Thyroid gland (tissue), 4 donors: ENCODE data around the gene YTHDC1.

ENCODE experiments used
- CTCF ChIP-seq, 6 experiments: fragments of 200-600 bp in 3 of 6; fragments of 450-650 bp in 3 of 6; sonication (generic) in 3 of 6; IDR thresholded peaks; one replicate each; pipeline ENCODE4 v1.5.1; 2016 to 2019; ENCODE audit warnings: antibody characterized with exemption in 6 of 6, mild to moderate bottlenecking in 2 of 6, inconsistent platforms in 1 of 6, moderate library complexity in 1 of 6
- POLR2A ChIP-seq, 2 donors: fragments of 450-650 bp; IDR thresholded peaks; one replicate each; pipeline ENCODE4 v1.6.1; 2017; ENCODE audit warnings: antibody characterized with exemption in 2 of 2, mild to moderate bottlenecking in 2 of 2, moderate library complexity in 1 of 2

DNA sequence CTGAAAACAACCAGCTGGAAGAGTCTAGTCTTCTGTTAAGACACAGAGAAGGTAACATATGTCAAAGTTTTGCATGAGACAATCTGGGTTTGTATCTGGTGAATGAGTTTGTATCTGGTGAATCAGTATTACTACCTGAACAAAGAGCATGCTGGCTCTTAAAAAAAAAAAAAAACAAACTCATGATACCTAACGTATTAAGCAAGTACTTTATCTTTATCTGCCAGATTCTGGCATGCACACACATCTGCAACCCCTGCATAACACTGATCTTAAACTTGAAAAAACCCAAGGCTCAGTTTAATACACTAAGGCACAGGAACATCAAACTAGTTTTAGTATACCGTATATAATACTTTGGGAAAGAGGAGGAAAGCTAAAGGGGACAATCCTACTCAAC is 5.8 kb downstream of the YTHDC1 start:
- TF ChIP-seq POLR2A (IDR thresholded peaks at IDR 0.05): no peak
- no peak for TF ChIP-seq CTCF (IDR thresholded peaks at IDR 0.05)
